ENCODE results near the gene KLHDC1. TPM values are rescaled to one million over a fixed set of nuclear protein-coding genes. Genes with fewer than 3 reads are reported as not detected.

The KLHDC1 gene
- polyA plus RNA-seq, 3 donors, result 0.92 to 1.6 (median 1.5) TPM

- Histone ChIP-seq H3K27me3 (ENCODE audit: control insufficient read depth in 2 of 2, insufficient read depth in 2 of 2, low read length in 2 of 2) (no peaks in the 10 kb centered on the region), H4K20me1 (ENCODE audit: insufficient read depth, low read length) (no peaks in the 10 kb centered on the region), H3K79me2 (ENCODE audit: insufficient read depth, low read length) (no peaks in the 10 kb centered on the region), H3K4me1 (ENCODE audit: control insufficient read depth in 1 of 2, insufficient read depth in 2 of 2, low read length in 2 of 2) (no peaks in the 10 kb centered on the region), H3K9ac (ENCODE audit: insufficient read depth, low read length, poor library complexity, severe bottlenecking) (no peak overlapping the region), H3K27ac (ENCODE audit: low read depth in 1 of 2, low read length in 2 of 2) (no peak overlapping the region), H3K4me2 (replicated peaks; ENCODE audit: extremely low read depth, low read length, poor library complexity, severe bottlenecking) (no peak overlapping the region), H3K36me3 (replicated peaks in 1 of 2; ENCODE audit: control insufficient read depth in 1 of 2, insufficient read depth in 2 of 2, low read length in 2 of 2) (peaks cover 0 to 25% of the 10 kb centered on the region in 2 donors), H3K9me3 (replicated peaks in 1 of 2; ENCODE audit: control insufficient read depth in 1 of 2, insufficient read depth in 1 of 2, low read length in 2 of 2) (no peaks in the 10 kb centered on the region), H2AFZ (ENCODE audit: insufficient read depth, low read depth, low read length, poor library complexity, severe bottlenecking) (no peak overlapping the region), H3K4me3 (replicated peaks in 1 of 3; ENCODE audit: low read depth in 2 of 3, low read length in 3 of 3) (no peak overlapping the region)
- no CpG with 5 or more reads among the region's 2 CpGs for WGBS (ENCODE audit: insufficient coverage)
- Mint-ChIP-seq H3K9me3 (no peaks in the 10 kb centered on the region), H3K36me3 (peaks cover 10 to 34% of the 10 kb centered on the region in 2 donors), H3K27me3 (ENCODE audit: low read depth in 3 of 3) (no peaks in the 10 kb centered on the region), H3K4me1 (no peaks in the 10 kb centered on the region), H3K27ac (peak overlapping the region in 2 of 7 donors; percentile 20 to 46), H3K4me3 (no peak overlapping the region)
- TF ChIP-seq CTCF (IDR thresholded peaks at IDR 0.05), result no peak
- intact Hi-C loops (cut with micrococcal nuclease), result no loop called here
- DNase-seq, result no peak
Observed at GRCh38 chr14:49679271-49679670, 13.6 kb upstream of the KLHDC1 start.

GRCh38 chr14:49686425-49686824, 6.5 kb upstream of the KLHDC1 start:
- Mint-ChIP-seq H3K27ac (no peak overlapping the region), H3K36me3 (peaks cover 0 to 9% of the 10 kb centered on the region in 2 donors), H3K4me1 (peaks cover 20% of the 10 kb centered on the region), H3K4me3 (no peak overlapping the region), H3K27me3 (ENCODE audit: low read depth in 3 of 3) (peaks cover 0 to 7% (median 0%) of the 10 kb centered on the region in 3 donors), H3K9me3 (peaks cover 0 to 3% (median 0%) of the 10 kb centered on the region in 7 donors)
- H3K9me3 ChIP-seq (replicated peaks in 1 of 2; ENCODE audit: control insufficient read depth in 1 of 2, insufficient read depth in 1 of 2, low read length in 2 of 2), result no peaks in the 10 kb centered on the region
- no peaks in the 10 kb centered on the region for H3K36me3 ChIP-seq (replicated peaks in 1 of 2; ENCODE audit: control insufficient read depth in 1 of 2, insufficient read depth in 2 of 2, low read length in 2 of 2)
- WGBS (ENCODE audit: insufficient coverage), result no CpG with 5 or more reads among the region's 4 CpGs
- peak overlapping the region; percentile 11 for H2AFZ ChIP-seq (ENCODE audit: insufficient read depth, low read depth, low read length, poor library complexity, severe bottlenecking)
- H3K79me2 ChIP-seq (ENCODE audit: insufficient read depth, low read length), result peaks cover 23% of the 10 kb centered on the region
- H3K4me2 ChIP-seq (replicated peaks; ENCODE audit: extremely low read depth, low read length, poor library complexity, severe bottlenecking), result no peak overlapping the region
- intact Hi-C loops (cut with micrococcal nuclease), result loop anchor here in 1 of 2 donors (5.0 kb wide), 1 partner anchor 81 kb away; the partner anchor contains the start of gene KLHDC2
- no peak overlapping the region for H3K27ac ChIP-seq (ENCODE audit: low read depth in 1 of 2, low read length in 2 of 2)
- H3K27me3 ChIP-seq (ENCODE audit: control insufficient read depth in 2 of 2, insufficient read depth in 2 of 2, low read length in 2 of 2), result no peaks in the 10 kb centered on the region
- no peak for DNase-seq
- H4K20me1 ChIP-seq (ENCODE audit: insufficient read depth, low read length), result no peaks in the 10 kb centered on the region
- TF ChIP-seq CTCF (IDR thresholded peaks at IDR 0.05), result no peak
- peaks cover 10 to 14% of the 10 kb centered on the region in 2 donors for H3K4me1 ChIP-seq (ENCODE audit: control insufficient read depth in 1 of 2, insufficient read depth in 2 of 2, low read length in 2 of 2)
- no peak overlapping the region for H3K4me3 ChIP-seq (replicated peaks in 1 of 3; ENCODE audit: low read depth in 2 of 3, low read length in 3 of 3)
- no peak overlapping the region for H3K9ac ChIP-seq (ENCODE audit: insufficient read depth, low read length, poor library complexity, severe bottlenecking)

Measured in CD14-positive monocyte (primary cell).